IMR-90 (cell line): ENCODE data around the gene GPR176. TPM values are rescaled to one million over a fixed set of nuclear protein-coding genes. Genes with fewer than 3 reads are reported as not detected.

Experiments
- ATAC-seq: fragments of 200-7000 bp; cut with Tn5 transposase; 2 replicates; pipeline ENCODE4 v1.9.1; 2020; ENCODE audit warnings: low read depth, mild to moderate bottlenecking, moderate library complexity
- BruUV-seq: library from RNA; stranded (reverse); fragments of 400-500 nt; replicated peaks from 2 replicates; lab custom pipeline; 2021; lab: Mats Ljungman, UMichigan
- CTCF ChIA-PET: fragments of 300-600 bp; formaldehyde crosslinking; extraction: SDS; loops from one replicate; lab custom pipeline; 2021; ENCODE audit warnings: antibody characterized with exemption; lab: Yijun Ruan, JAX
- POLR2A ChIA-PET: fragments of 300-600 bp; sonication (Branson Sonifier 250); formaldehyde crosslinking; loops from one replicate; lab custom pipeline; 2022; ENCODE audit warnings: antibody characterized with exemption; ENCODE audit not compliant: unreplicated experiment; lab: Charles Lee
- DNase-seq: peaks from one replicate; pipeline ENCODE4 v3.0.0; 2013
- H2AFZ ChIP-seq: replicated peaks from 2 replicates; pipeline ENCODE3; 2013; ENCODE audit warnings: low read length, mild to moderate bottlenecking; ENCODE audit not compliant: poor library complexity
- H2AK5ac ChIP-seq: 2 replicates; pipeline ENCODE4 v1.6.1; 2013; ENCODE audit warnings: low read depth, low read length, inconsistent platforms
- H2AK9ac ChIP-seq: replicated peaks from 2 replicates; pipeline ENCODE3; 2013; ENCODE audit warnings: mild to moderate bottlenecking, low read depth, low read length, moderate library complexity; ENCODE audit not compliant: poor library complexity
- H2BK120ac ChIP-seq: 2 replicates; pipeline ENCODE4 v1.6.1; 2013; ENCODE audit warnings: low read depth, low read length, inconsistent platforms
- H2BK15ac ChIP-seq: 3 replicates; pipeline ENCODE4 v1.6.1; 2013; ENCODE audit warnings: low read depth, low read length, inconsistent platforms
- H2BK20ac ChIP-seq: 2 replicates; pipeline ENCODE4 v1.6.1; 2013; ENCODE audit warnings: low read depth, mild to moderate bottlenecking, inconsistent platforms, low read length, moderate library complexity
- H2BK5ac ChIP-seq: 2 replicates; pipeline ENCODE4 v1.6.1; 2013; ENCODE audit warnings: mild to moderate bottlenecking, low read depth, low read length, inconsistent platforms; ENCODE audit not compliant: poor library complexity, severe bottlenecking
- H3K14ac ChIP-seq: replicated peaks from 2 replicates; pipeline ENCODE4 v1.6.1; 2013; ENCODE audit warnings: low read depth, low read length, inconsistent platforms
- H3K18ac ChIP-seq: 2 replicates; pipeline ENCODE4 v1.6.1; 2013; ENCODE audit warnings: low read depth, low read length, control low read depth
- H3K23ac ChIP-seq: 2 replicates; pipeline ENCODE4 v1.6.1; 2013; ENCODE audit warnings: low read depth, low read length, inconsistent platforms
- H3K27ac ChIP-seq: 2 replicates; pipeline ENCODE4 v1.5.1; 2013; ENCODE audit warnings: mild to moderate bottlenecking, control low read depth, low read length; ENCODE audit not compliant: insufficient read depth
- H3K27me3 ChIP-seq: 2 replicates; pipeline ENCODE4 v1.6.1; 2013; ENCODE audit warnings: low read length; ENCODE audit not compliant: control insufficient read depth, insufficient read depth
- H3K36me3 ChIP-seq: 2 replicates; pipeline ENCODE4 v1.6.1; 2013; ENCODE audit warnings: low read length, mixed read lengths; ENCODE audit not compliant: control insufficient read depth, insufficient read depth
- H3K4ac ChIP-seq: 2 replicates; pipeline ENCODE4 v1.6.1; 2013; ENCODE audit warnings: low read depth, low read length, inconsistent platforms
- H3K4me1 ChIP-seq: 2 replicates; pipeline ENCODE4 v1.6.1; 2013; ENCODE audit warnings: low read length, mixed read lengths; ENCODE audit not compliant: control insufficient read depth, insufficient read depth
- H3K4me2 ChIP-seq: 2 replicates; pipeline ENCODE4 v1.6.1; 2013; ENCODE audit warnings: low read depth, mild to moderate bottlenecking, control low read depth, low read length, moderate library complexity
- H3K4me3 ChIP-seq: 2 replicates; pipeline ENCODE4 v1.5.1; 2013; ENCODE audit warnings: low read depth, mild to moderate bottlenecking, control low read depth, low read length, moderate library complexity; ENCODE audit not compliant: insufficient read depth
- H3K56ac ChIP-seq: 2 replicates; pipeline ENCODE4 v1.6.1; 2013; ENCODE audit warnings: low read length, inconsistent platforms; ENCODE audit not compliant: insufficient read depth; ENCODE audit errors: extremely low read depth
- H3K79me1 ChIP-seq, 2 experiments: 2 replicates each; pipeline ENCODE4 v1.6.1; 2013; ENCODE audit warnings: low read length in 2 of 2, inconsistent platforms in 1 of 2, low read depth in 1 of 2
- H3K9ac ChIP-seq: 2 replicates; pipeline ENCODE4 v1.6.1; 2013; ENCODE audit warnings: low read depth, low read length, control low read depth
- H3K9me1 ChIP-seq: 2 replicates; pipeline ENCODE4 v1.6.1; 2013; ENCODE audit warnings: low read length, inconsistent platforms; ENCODE audit not compliant: insufficient read depth
- H3K9me3 ChIP-seq: 2 replicates; pipeline ENCODE4 v1.6.1; 2013; ENCODE audit warnings: low read length; ENCODE audit not compliant: control insufficient read depth, insufficient read depth
- H4K20me1 ChIP-seq: 2 replicates; pipeline ENCODE4 v1.6.1; 2013; ENCODE audit warnings: low read length, inconsistent platforms; ENCODE audit not compliant: insufficient read depth
- H4K5ac ChIP-seq: 2 replicates; pipeline ENCODE4 v1.6.1; 2013; ENCODE audit warnings: mild to moderate bottlenecking, low read depth, low read length, control low read depth
- H4K8ac ChIP-seq, 2 experiments: 2 replicates each; pipeline ENCODE4 v1.6.1; 2013; ENCODE audit warnings: low read depth in 2 of 2, low read length in 2 of 2, control low read depth in 1 of 2, inconsistent platforms in 1 of 2
- H4K91ac ChIP-seq: 2 replicates; pipeline ENCODE4 v1.6.1; 2013; ENCODE audit warnings: low read depth, low read length, inconsistent platforms; ENCODE audit not compliant: insufficient read depth
- WGBS, 2 experiments: methylation state at CpG; one replicate each; pipeline versions ENCODE4 v1.1.5 to v1.1.7; 2013; ENCODE audit warnings: missing lambda C conversion rate in 2 of 2; ENCODE audit not compliant: insufficient read length in 1 of 2; ENCODE audit errors: extremely low coverage in 2 of 2; 5-methylcytosine and 5-hydroxymethylcytosine counted together
- dilution Hi-C: fragments of 300-500 bp; cut with HindIII; formaldehyde crosslinking; loops from one replicate; pipeline ENCODE4 v1.14.3; 2018; ENCODE audit warnings: low sequenced_read_pairs; ENCODE audit not compliant: unreplicated experiment
- in situ Hi-C: fragments of 300-500 bp; cut with MboI; formaldehyde crosslinking; loops from 3 replicates; pipeline ENCODE4 v1.14.3; 2019; ENCODE audit warnings: low sequenced_read_pairs, inconsistent platforms, mixed read lengths
- intact Hi-C: fragments of 100-400 bp; cut with micrococcal nuclease; formaldehyde crosslinking; loops from 2 replicates; pipeline ENCODE4 v1.10.0; 2022
- polyA plus RNA-seq, 3 experiments: library from polyadenylated mRNA; depleted of rRNA; stranded (reverse); fragments of >200 nt; gene quantifications; 2 replicates each; pipeline ENCODE4 v1.2.3, GENCODE V29; 2012; ENCODE audit warnings: low replicate concordance in 1 of 3
- total RNA-seq: library from RNA; depleted of rRNA; stranded (reverse); fragments of >200 nt; gene quantifications from 2 replicates; pipeline ENCODE4 v1.2.3, GENCODE V29; 2012
- TF ChIP-seq, protein P1 (sequence below): fragments of 150-350 bp; IDR thresholded peaks from 2 replicates; pipeline ENCODE4 v1.6.1; 2017; ENCODE audit warnings: mild to moderate bottlenecking, antibody characterized with exemption, low read length, low read depth

Gene GPR176
- total and polyA plus RNA-seq, 2 of the 4 experiments (the other 2 are of a cell fraction), result 114 to 246 TPM

DNA sequence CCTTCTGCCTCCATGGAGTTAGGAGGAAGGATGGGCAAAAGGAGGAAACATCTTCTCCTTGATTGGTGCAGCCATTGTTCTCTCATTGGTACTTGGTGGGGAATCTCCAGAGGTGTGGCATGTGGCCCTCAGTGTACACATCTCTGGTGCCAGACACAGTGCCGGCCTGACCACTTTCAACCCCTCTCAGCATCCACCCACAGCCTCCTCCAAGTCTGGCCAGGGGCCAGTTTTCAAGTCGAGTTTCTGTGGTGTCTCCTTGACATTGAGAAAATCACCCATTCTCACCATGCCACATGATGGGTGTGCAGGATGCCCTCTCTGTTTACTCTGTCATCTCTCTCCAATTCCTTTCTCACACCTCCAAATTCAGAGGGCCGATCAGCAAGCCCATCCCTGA is 124.6 kb downstream of the GPR176 start:
- H4K20me1 ChIP-seq, result peaks cover 6% of the 10 kb centered on the region; the same call in 1 of the 2 replicates
- H3K4me2 ChIP-seq, result no peak overlapping the region
- no peak overlapping the region for H4K5ac ChIP-seq
- H3K18ac ChIP-seq, result no peak overlapping the region; the same call in 1 of the 2 replicates
- no peak for ATAC-seq
- BruUV-seq, result no TSS peak
- no peak overlapping the region for H3K14ac ChIP-seq
- H2BK15ac ChIP-seq, result no peak overlapping the region
- H2BK5ac ChIP-seq, result no peak overlapping the region
- no peak overlapping the region for H2BK20ac ChIP-seq
- no peak overlapping the region for H3K56ac ChIP-seq
- peaks cover 28 to 60% of the 10 kb centered on the region in 2 experiments for H3K79me1 ChIP-seq
- intact Hi-C loops (no loop called here), dilution Hi-C loops (no loop called here), in situ Hi-C loops (no loop called here)
- H2AK9ac ChIP-seq, result peak overlapping the region; percentile 26
- H4K8ac ChIP-seq, result no peak overlapping the region
- no peak overlapping the region; the same call in 1 of the 2 replicates for H3K4ac ChIP-seq
- peaks cover 11% of the 10 kb centered on the region for H3K36me3 ChIP-seq
- peaks cover 6% of the 10 kb centered on the region for H3K4me1 ChIP-seq
- H4K91ac ChIP-seq, result peak overlapping the region; percentile 11; the same call in 1 of the 2 replicates
- H3K4me3 ChIP-seq, result no peak overlapping the region
- H2AFZ ChIP-seq, result no peak overlapping the region
- H3K9me1 ChIP-seq, result peaks cover 37% of the 10 kb centered on the region
- H3K9ac ChIP-seq, result no peak overlapping the region
- no peak overlapping the region for H3K23ac ChIP-seq
- H2BK120ac ChIP-seq, result no peak overlapping the region; the same call in 1 of the 2 replicates
- H2AK5ac ChIP-seq, result no peak overlapping the region
- no peaks in the 10 kb centered on the region for H3K27me3 ChIP-seq
- ChIA-PET POLR2A (no interaction called here), CTCF (interaction anchor here (0.6 kb wide), 1 partner anchor 117 kb away, joined by 5 read pairs; no protein-coding TSS in a partner anchor)
- H3K9me3 ChIP-seq, result no peaks in the 10 kb centered on the region
- no peak overlapping the region for H3K27ac ChIP-seq
- TF ChIP-seq, protein P1, sequence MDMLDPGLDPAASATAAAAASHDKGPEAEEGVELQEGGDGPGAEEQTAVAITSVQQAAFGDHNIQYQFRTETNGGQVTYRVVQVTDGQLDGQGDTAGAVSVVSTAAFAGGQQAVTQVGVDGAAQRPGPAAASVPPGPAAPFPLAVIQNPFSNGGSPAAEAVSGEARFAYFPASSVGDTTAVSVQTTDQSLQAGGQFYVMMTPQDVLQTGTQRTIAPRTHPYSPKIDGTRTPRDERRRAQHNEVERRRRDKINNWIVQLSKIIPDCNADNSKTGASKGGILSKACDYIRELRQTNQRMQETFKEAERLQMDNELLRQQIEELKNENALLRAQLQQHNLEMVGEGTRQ, result no peak
- no peak for DNase-seq
- WGBS, 2 experiments, result no CpG with 5 or more reads among the region's 3 CpGs
